HAP-1 (cell line): Measurements from ENCODE around the gene KRT80.

ENCODE experiments used
- DNase-seq, 2 experiments: peaks; one replicate each; pipeline ENCODE4 v3.0.0-alpha.2; 2016 to 2020; ENCODE audit warnings: low spot score in 2 of 2
- H3K27me3 ChIP-seq: fragments of 250-450 bp; sonication (Bioruptor Pico); 2 replicates; pipeline ENCODE4 v1.5.1; 2020; ENCODE audit warnings: low read depth, mild to moderate bottlenecking, moderate library complexity
- H3K36me3 ChIP-seq: fragments of 250-450 bp; sonication (Bioruptor Pico); replicated peaks from 2 replicates; pipeline ENCODE4 v1.5.1; 2020; ENCODE audit warnings: mild to moderate bottlenecking
- H3K4me1 ChIP-seq: fragments of 250-450 bp; sonication (Bioruptor Pico); 2 replicates; pipeline ENCODE4 v1.5.1; 2020; ENCODE audit warnings: mild to moderate bottlenecking
- H3K4me3 ChIP-seq: fragments of 250-450 bp; sonication (Bioruptor Pico); 2 replicates; pipeline ENCODE4 v1.5.1; 2020; ENCODE audit warnings: mild to moderate bottlenecking, moderate library complexity
- H3K9me3 ChIP-seq: fragments of 250-450 bp; sonication (Bioruptor Pico); 2 replicates; pipeline ENCODE4 v1.5.1; 2020; ENCODE audit warnings: mild to moderate bottlenecking, moderate library complexity
- in situ Hi-C: fragments of 300-500 bp; cut with MboI; formaldehyde crosslinking; loops from 3 replicates; pipeline ENCODE4 v1.14.3; 2020; ENCODE audit warnings: low sequenced_read_pairs, inconsistent platforms, mixed read lengths

The KRT80 gene

GRCh38 chr12:52137746-52138145, 54.1 kb downstream of the KRT80 start:
- in situ Hi-C loops, result no loop called here
- no peaks in the 10 kb centered on the region for H3K27me3 ChIP-seq
- no peaks in the 10 kb centered on the region for H3K9me3 ChIP-seq
- no peak for DNase-seq
- H3K4me1 ChIP-seq, result no peaks in the 10 kb centered on the region
- no peak overlapping the region for H3K4me3 ChIP-seq
- H3K36me3 ChIP-seq, result no peaks in the 10 kb centered on the region

DNA sequence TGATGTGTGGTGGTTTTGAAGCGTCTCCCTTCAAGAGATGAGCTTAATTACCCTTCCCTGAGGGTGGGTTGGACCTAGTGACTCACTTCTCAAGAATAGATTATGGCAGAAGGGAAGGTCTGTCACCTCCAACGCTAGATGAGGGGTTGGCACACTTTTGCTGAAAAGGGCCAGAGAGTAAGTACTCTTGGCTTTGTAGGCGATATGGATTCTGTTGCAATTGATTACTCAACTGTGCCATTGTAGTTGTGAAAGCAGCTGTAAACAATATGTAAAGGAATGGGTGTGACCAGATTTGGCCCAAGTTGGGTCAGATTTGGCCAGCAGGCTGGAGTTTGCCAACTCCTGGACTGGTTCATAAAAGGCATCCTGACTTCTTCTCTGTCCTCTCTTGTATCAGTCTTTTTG, 59.1 kb downstream of the KRT80 start:
- Histone ChIP-seq H3K36me3 (no peaks in the 10 kb centered on the region), H3K4me3 (no peak overlapping the region), H3K27me3 (no peaks in the 10 kb centered on the region), H3K9me3 (no peaks in the 10 kb centered on the region), H3K4me1 (no peaks in the 10 kb centered on the region)
- in situ Hi-C loops, result no loop called here
- DNase-seq, result no peak

- Histone ChIP-seq H3K27me3 (no peaks in the 10 kb centered on the region), H3K9me3 (no peaks in the 10 kb centered on the region), H3K4me3 (no peak overlapping the region), H3K4me1 (peaks cover 3% of the 10 kb centered on the region), H3K36me3 (no peaks in the 10 kb centered on the region)
- DNase-seq, result no peak
- in situ Hi-C loops, result no loop called here
Measured at GRCh38 chr12:52130711-52131110, 61.1 kb downstream of the KRT80 start.

DNA sequence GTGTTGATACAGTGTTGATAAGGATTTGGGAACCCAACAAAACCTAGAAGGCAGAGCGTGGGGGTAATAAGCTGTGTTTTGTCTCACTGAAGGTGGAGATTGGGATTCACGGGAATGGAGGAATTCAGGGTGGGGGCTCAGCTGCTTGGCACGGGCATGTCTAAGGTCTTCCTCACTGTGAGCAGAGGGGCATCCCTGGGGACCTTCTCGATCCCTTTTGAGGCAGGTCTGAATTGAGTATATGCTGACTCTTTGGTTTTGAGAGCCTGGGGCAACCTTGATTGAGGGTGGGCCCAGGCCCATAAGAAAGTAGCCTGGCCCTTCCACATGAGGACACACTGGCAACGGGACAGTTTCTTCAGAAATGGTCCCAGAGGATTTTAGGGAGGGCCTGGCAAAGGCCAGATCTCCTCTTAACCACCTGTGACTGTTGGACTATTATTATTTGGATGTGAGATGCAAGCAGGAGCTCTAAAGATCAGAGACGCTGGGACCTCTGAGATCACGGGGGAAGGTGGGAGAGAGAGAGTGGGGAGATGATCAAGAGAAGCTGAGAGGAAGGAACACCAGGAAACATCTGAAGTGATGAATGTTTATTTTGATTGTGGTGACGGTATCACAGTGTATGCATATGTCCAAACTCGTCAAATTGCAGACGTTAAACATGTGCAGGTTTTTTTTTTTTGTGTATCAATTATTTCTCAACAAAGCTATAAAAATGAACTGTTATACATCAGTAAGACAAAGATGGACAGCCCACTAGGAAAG, 63.9 kb downstream of the KRT80 start:
- Histone ChIP-seq H3K9me3 (no peaks in the 10 kb centered on the region), H3K4me1 (peaks cover 6% of the 10 kb centered on the region), H3K27me3 (no peaks in the 10 kb centered on the region), H3K36me3 (no peaks in the 10 kb centered on the region), H3K4me3 (no peak overlapping the region)
- no peak for DNase-seq
- in situ Hi-C loops, result no loop called here

DNA sequence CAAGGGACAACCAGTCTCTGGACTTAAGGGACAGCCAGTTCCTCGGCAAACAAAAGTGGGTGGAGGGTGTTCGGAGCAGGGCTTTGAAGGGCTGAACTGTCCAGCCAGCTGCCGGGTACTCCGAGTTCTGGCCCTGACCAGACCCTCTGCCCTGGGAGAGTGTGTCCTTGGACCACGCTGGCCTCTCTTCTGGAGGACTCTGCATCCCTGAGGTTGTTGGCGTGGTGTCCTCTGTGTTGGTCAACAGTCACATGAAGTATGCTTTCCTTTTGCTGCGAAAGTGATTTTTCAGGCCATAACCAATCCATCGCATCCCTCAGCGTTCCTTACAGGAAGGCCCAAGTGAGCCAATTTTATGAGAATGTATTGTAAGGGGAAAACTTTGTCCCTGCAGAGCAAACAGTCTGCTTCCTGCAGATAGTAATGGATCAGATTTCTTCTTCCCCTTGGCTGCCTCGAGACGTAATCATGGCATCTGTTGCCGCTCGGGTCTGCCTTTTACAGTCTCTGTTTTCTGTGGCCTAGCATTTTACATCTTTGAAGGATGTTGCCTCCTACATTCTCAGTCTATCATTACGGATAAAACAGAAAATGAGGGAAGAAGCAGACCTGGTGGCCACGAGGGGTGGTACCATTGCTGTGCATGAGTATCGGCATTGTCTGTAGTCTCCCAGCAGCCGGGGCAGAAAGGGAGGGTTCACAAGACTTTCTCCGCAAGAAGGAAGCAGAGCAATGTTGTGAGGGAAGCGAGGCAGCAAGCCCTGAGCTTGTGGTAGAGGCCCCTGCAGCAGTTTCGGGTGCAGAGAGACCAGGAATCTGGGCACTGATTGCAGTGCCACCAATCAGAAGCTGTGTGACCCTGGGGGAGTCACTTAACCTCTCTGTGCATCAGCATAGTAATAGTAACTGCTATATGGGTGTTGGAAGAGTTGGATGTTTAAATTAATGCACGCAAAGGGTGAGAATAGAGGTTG, 64.9 kb downstream of the KRT80 start:
- in situ Hi-C loops, result no loop called here
- Histone ChIP-seq H3K36me3 (no peaks in the 10 kb centered on the region), H3K4me1 (peaks cover 6% of the 10 kb centered on the region), H3K27me3 (no peaks in the 10 kb centered on the region), H3K9me3 (no peaks in the 10 kb centered on the region), H3K4me3 (no peak overlapping the region)
- DNase-seq, result no peak

- peaks cover 13% of the 10 kb centered on the region for H3K4me1 ChIP-seq
- no peaks in the 10 kb centered on the region for H3K9me3 ChIP-seq
- no peaks in the 10 kb centered on the region for H3K36me3 ChIP-seq
- no peak for DNase-seq
- H3K27me3 ChIP-seq, result no peaks in the 10 kb centered on the region
- in situ Hi-C loops, result no loop called here
- H3K4me3 ChIP-seq, result no peak overlapping the region
Measured at GRCh38 chr12:52126050-52126604, 65.7 kb downstream of the KRT80 start.

DNA sequence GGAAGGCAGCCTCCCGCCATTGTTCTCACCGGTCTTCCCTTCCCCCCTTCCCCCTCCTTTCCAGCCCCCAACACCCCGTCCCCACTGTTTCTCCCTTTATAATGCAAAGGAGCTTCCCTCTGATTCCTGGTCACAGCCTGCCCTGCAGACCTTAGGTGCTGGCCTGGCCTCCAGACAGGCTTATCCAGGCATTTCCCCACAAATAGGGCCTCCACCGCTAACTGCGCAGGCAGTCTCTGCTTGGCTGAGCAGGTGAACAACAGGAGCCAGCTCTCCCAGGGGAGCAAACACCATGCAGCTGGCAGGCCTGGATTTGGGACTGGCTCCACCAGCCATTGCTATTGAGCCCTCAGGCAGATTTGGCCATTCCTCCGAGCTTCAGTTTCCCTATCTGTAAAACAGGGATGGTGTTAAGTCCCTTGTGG, 66.3 kb downstream of the KRT80 start:
- H3K9me3 ChIP-seq, result no peaks in the 10 kb centered on the region
- peaks cover 19% of the 10 kb centered on the region for H3K4me1 ChIP-seq
- in situ Hi-C loops, result no loop called here
- H3K27me3 ChIP-seq, result no peaks in the 10 kb centered on the region
- no peaks in the 10 kb centered on the region for H3K36me3 ChIP-seq
- DNase-seq, result peak in 1 of 2 experiments; percentile 52
- H3K4me3 ChIP-seq, result no peak overlapping the region

- Histone ChIP-seq H3K27me3 (no peaks in the 10 kb centered on the region), H3K36me3 (no peaks in the 10 kb centered on the region), H3K9me3 (no peaks in the 10 kb centered on the region), H3K4me3 (no peak overlapping the region), H3K4me1 (peaks cover 20% of the 10 kb centered on the region)
- in situ Hi-C loops, result loop anchor here (5.0 kb wide), 1 partner anchor 96 kb away; no protein-coding TSS in a partner anchor
- no peak for DNase-seq
Measured at GRCh38 chr12:52123487-52124186, 68.2 kb downstream of the KRT80 start.

DNA sequence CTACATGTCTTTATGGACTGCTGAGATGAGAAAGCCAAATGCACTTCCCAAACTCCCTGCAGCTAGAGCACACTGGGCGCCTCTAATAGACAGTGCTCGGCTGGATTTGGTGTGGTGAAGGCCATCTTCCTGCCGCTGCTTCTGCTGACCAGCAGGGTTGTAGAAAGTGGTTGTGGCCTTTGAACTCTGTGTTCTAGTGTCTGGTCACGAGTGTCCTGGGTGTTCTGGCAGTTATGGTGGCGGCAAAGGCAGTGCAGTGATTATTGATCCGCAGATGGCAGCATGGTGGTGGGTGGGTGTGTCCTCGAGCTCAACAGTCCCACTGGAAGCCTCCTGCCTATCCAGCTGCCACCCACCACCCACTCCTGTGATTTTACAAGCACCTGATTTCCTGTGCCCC, 68.9 kb downstream of the KRT80 start:
- DNase-seq, result no peak
- H3K4me1 ChIP-seq, result peaks cover 20% of the 10 kb centered on the region
- H3K9me3 ChIP-seq, result no peaks in the 10 kb centered on the region
- no peaks in the 10 kb centered on the region for H3K36me3 ChIP-seq
- no peaks in the 10 kb centered on the region for H3K27me3 ChIP-seq
- no peak overlapping the region for H3K4me3 ChIP-seq
- in situ Hi-C loops, result loop anchor here (5.0 kb wide), 1 partner anchor 96 kb away; no protein-coding TSS in a partner anchor

GRCh38 chr12:52122540-52122871, 69.3 kb downstream of the KRT80 start:
- DNase-seq, result no peak
- in situ Hi-C loops, result loop anchor here (5.0 kb wide), 1 partner anchor 95 kb away; no protein-coding TSS in a partner anchor
- Histone ChIP-seq H3K9me3 (no peaks in the 10 kb centered on the region), H3K36me3 (no peaks in the 10 kb centered on the region), H3K27me3 (no peaks in the 10 kb centered on the region), H3K4me3 (no peak overlapping the region), H3K4me1 (peaks cover 20% of the 10 kb centered on the region)

DNA sequence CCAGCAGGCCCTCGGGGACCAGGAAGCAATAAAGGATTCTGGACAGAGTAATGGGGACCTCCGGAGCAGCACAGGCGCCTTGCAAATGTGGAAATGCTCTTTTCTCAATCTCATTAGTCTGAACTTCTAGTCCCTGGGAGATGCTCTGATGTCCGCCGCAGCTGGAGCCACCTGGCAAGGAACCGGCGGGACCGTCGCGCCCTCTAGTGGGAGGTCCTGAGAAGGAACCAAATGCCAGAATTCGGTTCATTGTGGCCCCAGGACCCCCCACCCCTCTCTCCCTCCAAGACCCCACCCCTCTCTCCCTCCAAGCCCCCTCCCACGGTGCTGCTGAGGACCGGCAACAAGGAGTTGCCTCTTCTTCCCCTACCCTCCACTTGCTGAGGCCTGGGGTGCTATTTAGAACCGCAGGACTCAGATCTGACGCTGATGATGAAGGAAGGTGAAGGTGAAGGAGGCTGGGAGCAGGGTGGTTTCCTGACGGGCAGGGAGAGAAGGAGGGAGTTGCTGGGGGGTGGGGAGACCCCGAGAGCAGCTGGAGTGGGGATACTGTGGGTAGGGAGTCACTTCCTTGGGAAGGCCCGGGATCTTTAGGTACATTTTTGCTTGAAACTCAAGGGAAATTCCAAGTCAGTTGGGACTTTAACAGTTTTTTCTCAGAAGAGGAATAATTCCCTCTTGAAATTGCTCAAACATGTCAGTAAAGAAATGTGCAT, 69.8 kb downstream of the KRT80 start:
- Histone ChIP-seq H3K27me3 (no peaks in the 10 kb centered on the region), H3K4me3 (no peak overlapping the region), H3K4me1 (peaks cover 20% of the 10 kb centered on the region), H3K36me3 (no peaks in the 10 kb centered on the region), H3K9me3 (no peaks in the 10 kb centered on the region)
- in situ Hi-C loops, result loop anchor here (5.0 kb wide), 1 partner anchor 95 kb away; no protein-coding TSS in a partner anchor
- DNase-seq, result peak; percentile 83 to 88

DNA sequence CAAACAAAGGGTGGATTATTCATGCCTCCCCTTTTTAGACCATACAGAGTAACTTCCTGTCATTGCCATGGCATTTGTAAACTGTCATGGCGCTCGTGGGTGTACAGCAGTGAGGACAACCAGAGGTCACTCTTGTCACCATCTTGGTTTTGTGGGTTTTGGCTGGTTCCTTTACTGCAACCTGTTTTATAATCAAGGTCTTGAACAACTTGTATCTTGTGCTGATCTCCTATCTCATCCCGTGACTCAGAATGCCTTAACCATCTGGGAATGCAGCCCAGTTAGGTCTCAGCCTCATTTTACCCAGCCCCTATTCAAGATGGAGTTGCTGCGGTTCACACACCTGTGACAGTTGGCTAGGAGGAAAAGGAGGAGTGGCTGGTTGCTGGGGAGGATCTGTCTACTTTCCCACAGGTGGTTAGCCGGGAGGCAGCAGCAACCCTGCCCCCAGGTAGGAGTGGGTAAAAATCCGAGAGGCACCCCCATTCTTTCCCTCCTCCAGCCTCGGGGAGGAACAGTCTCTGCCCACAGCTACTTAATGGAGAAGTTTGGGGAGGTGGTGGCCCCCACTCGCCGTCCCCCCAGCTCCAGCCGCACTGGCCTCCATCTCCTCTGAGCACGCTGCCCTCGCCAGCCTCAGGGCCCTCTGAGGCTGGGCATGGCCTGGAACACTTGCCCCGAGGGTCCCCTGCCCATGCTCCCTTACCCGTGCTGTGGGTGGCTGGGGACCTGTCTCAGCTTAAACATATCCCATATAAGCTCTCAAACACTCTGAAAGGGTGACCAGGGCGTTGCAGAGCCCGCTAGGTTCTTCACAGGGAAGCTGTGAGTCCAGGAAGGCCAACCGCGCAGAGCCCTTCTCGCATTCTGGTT, 70.6 kb downstream of the KRT80 start:
- in situ Hi-C loops, result loop anchor here (5.0 kb wide), 1 partner anchor 94 kb away; no protein-coding TSS in a partner anchor
- Histone ChIP-seq H3K4me3 (no peak overlapping the region), H3K4me1 (peaks cover 20% of the 10 kb centered on the region)

More for the DNA sequence above, 70.6 kb downstream of the KRT80 start:
- H3K27me3 ChIP-seq, result no peaks in the 10 kb centered on the region
- H3K36me3 ChIP-seq, result no peaks in the 10 kb centered on the region
- H3K9me3 ChIP-seq, result no peaks in the 10 kb centered on the region
- peak; percentile 69 to 73 for DNase-seq
